ENCODE measurements around the gene MAPK8IP2.
"Not testable (repeated sequence)": the region's sequence is repeated elsewhere in the genome, so short reads cannot be mapped to it uniquely, and the experiment has no call there.

The MAPK8IP2 gene

DNA sequence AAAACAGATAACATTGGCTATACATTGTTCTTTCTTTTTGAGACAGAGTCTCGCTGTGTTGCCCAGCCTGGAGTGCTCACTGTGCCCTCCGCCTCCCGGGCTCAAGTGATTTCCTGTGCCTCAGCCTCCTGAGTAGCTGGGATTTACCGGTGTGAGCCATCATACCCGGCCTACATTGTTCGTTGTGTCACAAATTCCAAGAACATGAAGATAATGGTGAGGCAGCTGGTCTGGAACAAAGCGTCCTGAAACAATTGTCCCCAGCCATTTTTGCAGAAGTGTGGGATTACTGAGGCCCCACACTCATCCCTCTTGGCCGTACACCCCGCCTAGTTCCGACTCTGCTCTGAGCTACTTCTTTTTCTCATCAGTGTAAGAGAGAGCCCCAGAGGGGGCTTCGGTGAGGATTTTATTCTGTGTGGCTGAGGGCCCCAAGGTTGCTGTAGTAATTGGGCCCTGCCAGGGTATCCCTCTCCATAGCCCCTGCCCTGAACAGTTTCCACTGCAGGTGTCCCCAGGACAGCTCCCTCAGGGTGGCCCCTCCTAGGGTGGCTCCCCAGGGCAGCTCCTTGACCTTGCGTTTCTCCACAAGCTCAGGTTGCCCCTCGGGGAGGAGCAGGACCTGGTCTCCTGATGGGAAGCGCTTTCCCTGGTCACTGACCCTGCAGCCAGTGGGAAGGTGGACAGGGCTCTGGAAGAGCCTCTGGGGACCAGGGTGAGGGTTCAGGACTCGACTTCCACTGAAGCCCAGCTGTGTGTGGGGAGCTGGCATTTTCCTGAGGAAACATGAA lies 40.5 kb downstream of the MAPK8IP2 start:
- no peak overlapping the region for H3K4me3 ChIP-seq (replicated peaks; ENCODE audit: low read depth, low read length)
- no peak for DNase-seq (ENCODE audit: low read depth)
- TF ChIP-seq, protein P1, sequence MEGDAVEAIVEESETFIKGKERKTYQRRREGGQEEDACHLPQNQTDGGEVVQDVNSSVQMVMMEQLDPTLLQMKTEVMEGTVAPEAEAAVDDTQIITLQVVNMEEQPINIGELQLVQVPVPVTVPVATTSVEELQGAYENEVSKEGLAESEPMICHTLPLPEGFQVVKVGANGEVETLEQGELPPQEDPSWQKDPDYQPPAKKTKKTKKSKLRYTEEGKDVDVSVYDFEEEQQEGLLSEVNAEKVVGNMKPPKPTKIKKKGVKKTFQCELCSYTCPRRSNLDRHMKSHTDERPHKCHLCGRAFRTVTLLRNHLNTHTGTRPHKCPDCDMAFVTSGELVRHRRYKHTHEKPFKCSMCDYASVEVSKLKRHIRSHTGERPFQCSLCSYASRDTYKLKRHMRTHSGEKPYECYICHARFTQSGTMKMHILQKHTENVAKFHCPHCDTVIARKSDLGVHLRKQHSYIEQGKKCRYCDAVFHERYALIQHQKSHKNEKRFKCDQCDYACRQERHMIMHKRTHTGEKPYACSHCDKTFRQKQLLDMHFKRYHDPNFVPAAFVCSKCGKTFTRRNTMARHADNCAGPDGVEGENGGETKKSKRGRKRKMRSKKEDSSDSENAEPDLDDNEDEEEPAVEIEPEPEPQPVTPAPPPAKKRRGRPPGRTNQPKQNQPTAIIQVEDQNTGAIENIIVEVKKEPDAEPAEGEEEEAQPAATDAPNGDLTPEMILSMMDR (IDR thresholded peaks at IDR 0.05; ENCODE audit: low read length, missing control alignments): no peak

DNA sequence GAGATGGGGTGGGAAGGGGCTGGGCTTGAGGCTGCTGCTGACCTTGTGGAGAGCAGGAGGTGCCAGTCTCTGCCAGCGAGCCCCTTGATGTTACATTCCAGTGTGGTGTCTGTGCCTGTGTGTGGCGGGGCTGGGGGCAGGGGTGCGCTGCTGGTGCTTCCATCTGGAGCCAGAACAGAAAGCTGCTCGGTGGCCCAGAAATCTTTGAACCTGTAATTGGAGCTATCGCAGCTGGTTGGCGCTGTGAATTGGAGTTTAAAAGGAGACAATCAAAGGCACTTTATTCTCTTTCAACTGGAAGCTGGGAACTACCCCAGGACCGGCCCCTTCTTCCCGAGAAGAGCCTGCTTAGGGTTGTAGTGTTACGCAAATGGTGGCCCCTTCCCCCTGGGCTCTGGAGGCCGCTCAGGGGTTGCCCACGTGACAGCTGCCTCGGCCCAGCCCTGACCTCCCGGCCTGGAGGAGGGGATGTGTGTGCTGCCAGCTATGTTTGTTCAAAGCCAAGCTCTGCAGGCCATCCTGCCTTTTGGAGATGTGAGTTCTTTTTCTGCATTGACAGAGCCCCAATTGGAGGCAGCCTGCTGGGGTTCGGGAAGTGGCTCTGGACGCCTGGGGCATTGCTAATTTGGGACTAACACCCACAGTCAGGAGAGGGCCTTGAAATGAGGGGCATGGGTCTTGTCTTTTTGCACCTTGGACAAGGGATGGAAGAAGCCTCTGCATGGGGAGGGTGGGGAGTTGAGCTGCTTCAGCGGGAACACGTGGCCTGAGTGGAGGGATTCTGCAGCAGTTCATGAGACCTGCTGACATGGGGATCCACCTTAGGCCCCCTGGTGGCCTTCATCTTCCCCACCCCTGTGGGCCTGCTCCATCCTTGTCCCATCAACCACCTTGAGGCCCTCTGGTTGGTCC lies 41.4 kb downstream of the MAPK8IP2 start:
- TF ChIP-seq, protein P1 (IDR thresholded peaks at IDR 0.05; ENCODE audit: low read length, missing control alignments): peak; percentile 54
- peak; percentile 48 for DNase-seq (ENCODE audit: low read depth)
- no peak overlapping the region for H3K4me3 ChIP-seq (replicated peaks; ENCODE audit: low read depth, low read length)

DNA sequence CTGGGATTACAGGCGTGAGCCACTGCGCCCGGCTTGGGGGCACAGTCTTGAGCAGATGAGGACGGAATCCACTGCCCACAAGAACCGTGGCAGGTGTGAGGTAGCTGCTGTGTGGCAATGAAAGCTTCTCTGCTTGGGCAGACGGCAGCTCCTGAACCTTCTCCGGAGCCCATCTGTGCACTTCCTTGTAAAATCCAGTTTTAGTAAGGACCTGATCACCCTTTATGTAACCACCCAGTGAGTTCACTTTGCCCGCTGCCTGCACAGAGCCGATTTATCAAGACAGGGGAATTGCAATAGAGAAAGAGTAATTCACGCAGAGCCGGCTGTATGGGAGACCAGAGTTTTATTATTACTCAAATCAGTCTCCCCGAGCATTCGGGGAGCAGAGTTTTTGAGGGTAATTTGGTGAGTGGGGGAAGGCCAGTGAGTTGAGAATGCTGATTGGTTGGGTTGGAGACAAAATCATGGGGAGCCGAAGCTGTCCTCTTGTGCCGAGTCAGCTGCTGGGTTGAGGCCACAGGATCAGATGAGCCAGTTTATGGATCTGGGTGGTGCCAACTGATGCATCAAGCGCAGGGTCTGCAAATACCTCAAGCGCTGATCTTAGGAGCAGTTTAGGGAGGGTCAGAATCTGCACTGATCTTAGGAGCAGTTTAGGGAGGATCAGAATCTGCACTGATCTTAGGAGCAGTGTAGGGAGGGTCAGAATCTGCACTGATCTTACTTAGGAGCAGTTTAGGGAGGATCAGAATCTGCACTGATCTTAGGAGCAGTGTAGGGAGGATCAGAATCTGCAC lies 42.6 kb downstream of the MAPK8IP2 start:
- not testable (repeated sequence) for H3K4me3 ChIP-seq (replicated peaks; ENCODE audit: low read depth, low read length); DNase-seq (ENCODE audit: low read depth)

DNA sequence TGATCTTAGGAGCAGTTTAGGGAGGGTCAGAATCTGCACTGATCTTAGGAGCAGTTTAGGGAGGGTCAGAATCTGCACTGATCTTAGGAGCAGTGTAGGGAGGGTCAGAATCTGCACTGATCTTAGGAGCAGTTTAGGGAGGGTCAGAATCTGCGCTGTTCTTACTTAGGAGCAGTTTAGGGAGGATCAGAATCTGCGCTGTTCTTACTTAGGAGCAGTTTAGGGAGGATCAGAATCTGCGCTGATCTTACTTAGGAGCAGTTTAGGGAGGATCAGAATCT lies 43.2 kb downstream of the MAPK8IP2 start:
- not testable (repeated sequence) for DNase-seq (ENCODE audit: low read depth); H3K4me3 ChIP-seq (replicated peaks; ENCODE audit: low read depth, low read length)

- no peak overlapping the region for H3K4me3 ChIP-seq (replicated peaks; ENCODE audit: low read depth, low read length)
- no peak for DNase-seq (ENCODE audit: low read depth)
- TF ChIP-seq, protein P1 (IDR thresholded peaks at IDR 0.05; ENCODE audit: low read length, missing control alignments): no peak
These were observed 52.7 kb downstream of the MAPK8IP2 start for GRCh38 chr22:50653256-50653655.

DNA sequence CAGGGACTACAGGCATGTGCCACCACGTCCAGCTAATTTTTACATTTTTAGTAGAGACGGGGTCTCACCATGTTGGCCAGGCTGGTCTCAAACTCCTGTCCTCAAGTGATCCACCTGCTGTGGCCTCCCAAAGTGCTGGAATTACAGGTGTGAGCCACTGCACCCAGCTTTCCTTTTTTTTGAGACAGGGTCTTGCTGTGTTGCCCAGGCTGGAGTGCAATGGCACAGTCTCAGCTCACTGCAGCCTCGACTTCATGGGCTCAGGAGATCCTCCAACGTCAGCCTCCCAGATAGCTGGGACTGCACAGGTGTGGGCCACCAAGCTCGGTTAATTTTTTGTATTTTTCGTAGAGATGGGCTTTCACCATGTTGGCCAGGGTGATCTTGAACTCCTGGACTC lies 54.1 kb downstream of the MAPK8IP2 start:
- not testable (repeated sequence) for H3K4me3 ChIP-seq (replicated peaks; ENCODE audit: low read depth, low read length); DNase-seq (ENCODE audit: low read depth)

GRCh38 chr22:50656122-50657070 lies 55.8 kb downstream of the MAPK8IP2 start:
- no peak overlapping the region for H3K4me3 ChIP-seq (replicated peaks; ENCODE audit: low read depth, low read length)
- peak; percentile 57 for DNase-seq (ENCODE audit: low read depth)
- TF ChIP-seq, protein P1 (IDR thresholded peaks at IDR 0.05; ENCODE audit: low read length, missing control alignments): no peak

All from fibroblast of pulmonary artery (primary cell).